Measurements from ENCODE around the gene FKBP1A.

FKBP1A gene

DNA sequence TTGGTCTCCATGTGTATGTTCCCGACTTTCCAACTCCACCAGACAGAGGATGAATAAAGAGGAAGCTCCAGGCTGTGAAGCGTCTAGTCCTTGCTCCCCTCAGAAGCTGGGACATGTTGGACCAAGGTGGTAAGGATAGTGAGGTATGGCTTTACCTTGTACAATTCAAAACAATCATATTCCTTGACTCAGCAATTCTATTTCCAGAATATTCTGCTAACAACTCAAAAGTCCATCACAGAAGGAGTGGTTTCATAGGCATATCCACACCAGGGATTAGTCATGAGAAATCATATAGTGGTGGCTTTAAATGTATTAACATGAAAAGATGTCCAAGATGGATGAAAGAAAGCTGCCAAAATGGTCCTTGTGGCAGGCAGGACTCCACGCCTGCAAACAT is 19.8 kb downstream of the FKBP1A start:
- TF ChIP-seq FOXM1 (IDR thresholded peaks at IDR 0.05; ENCODE audit: borderline replicate concordance, low read depth) (no peak), TCF12 (IDR thresholded peaks at IDR 0.05; ENCODE audit: low read depth) (no peak), EP300 (IDR thresholded peaks at IDR 0.05; ENCODE audit: borderline replicate concordance) (no peak), TEAD4 (IDR thresholded peaks at IDR 0.05) (no peak), NFIC (IDR thresholded peaks at IDR 0.05) (no peak), ZBTB7A (IDR thresholded peaks at IDR 0.05; ENCODE audit: low read depth) (no peak), TAF1 (IDR thresholded peaks at IDR 0.05; ENCODE audit: low read depth) (no peak), CEBPB (IDR thresholded peaks at IDR 0.05) (no peak), EGR1 (IDR thresholded peaks at IDR 0.05) (no peak)
- TF ChIP-seq, protein P1, sequence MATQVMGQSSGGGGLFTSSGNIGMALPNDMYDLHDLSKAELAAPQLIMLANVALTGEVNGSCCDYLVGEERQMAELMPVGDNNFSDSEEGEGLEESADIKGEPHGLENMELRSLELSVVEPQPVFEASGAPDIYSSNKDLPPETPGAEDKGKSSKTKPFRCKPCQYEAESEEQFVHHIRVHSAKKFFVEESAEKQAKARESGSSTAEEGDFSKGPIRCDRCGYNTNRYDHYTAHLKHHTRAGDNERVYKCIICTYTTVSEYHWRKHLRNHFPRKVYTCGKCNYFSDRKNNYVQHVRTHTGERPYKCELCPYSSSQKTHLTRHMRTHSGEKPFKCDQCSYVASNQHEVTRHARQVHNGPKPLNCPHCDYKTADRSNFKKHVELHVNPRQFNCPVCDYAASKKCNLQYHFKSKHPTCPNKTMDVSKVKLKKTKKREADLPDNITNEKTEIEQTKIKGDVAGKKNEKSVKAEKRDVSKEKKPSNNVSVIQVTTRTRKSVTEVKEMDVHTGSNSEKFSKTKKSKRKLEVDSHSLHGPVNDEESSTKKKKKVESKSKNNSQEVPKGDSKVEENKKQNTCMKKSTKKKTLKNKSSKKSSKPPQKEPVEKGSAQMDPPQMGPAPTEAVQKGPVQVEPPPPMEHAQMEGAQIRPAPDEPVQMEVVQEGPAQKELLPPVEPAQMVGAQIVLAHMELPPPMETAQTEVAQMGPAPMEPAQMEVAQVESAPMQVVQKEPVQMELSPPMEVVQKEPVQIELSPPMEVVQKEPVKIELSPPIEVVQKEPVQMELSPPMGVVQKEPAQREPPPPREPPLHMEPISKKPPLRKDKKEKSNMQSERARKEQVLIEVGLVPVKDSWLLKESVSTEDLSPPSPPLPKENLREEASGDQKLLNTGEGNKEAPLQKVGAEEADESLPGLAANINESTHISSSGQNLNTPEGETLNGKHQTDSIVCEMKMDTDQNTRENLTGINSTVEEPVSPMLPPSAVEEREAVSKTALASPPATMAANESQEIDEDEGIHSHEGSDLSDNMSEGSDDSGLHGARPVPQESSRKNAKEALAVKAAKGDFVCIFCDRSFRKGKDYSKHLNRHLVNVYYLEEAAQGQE (IDR thresholded peaks at IDR 0.05; ENCODE audit: low read depth): no peak
- TF ChIP-seq, protein P2, sequence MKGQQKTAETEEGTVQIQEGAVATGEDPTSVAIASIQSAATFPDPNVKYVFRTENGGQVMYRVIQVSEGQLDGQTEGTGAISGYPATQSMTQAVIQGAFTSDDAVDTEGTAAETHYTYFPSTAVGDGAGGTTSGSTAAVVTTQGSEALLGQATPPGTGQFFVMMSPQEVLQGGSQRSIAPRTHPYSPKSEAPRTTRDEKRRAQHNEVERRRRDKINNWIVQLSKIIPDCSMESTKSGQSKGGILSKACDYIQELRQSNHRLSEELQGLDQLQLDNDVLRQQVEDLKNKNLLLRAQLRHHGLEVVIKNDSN (IDR thresholded peaks at IDR 0.05): no peak
- TF ChIP-seq, protein P3, sequence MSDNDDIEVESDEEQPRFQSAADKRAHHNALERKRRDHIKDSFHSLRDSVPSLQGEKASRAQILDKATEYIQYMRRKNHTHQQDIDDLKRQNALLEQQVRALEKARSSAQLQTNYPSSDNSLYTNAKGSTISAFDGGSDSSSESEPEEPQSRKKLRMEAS (IDR thresholded peaks at IDR 0.05): no peak

DNA sequence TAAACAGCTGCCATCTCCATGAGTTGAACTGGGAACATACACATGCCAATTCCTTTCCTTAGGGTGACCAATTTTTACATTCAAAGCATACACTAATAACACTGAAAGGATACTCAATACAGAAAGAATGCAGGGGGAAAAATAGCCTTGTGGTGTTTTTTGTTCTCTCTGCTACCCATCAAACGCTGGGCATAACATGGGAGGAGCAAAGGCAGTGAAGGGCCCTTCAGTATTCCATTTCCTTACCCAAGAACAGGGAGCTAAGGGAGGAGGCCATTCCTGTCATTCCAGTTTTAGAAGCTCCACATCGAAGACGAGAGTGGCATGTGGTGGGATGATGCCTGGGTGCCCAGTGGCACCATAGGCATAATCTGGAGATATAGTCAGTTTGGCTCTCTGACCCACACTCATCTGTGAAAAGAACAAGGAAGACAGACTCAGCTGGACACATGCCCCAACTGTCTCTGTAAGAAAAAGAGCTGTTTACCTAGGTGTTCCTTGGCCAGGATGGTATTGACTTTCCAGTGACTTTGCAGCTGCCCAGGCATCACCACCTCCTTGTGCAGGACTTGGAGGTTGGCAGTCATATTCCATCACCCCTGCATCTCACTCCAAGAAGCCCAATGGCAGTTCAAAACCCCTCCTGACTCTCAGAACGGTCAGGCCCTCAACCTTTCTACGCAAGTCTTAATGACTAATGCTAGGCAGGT is 20.9 kb downstream of the FKBP1A start:
- TF ChIP-seq, protein P2 (IDR thresholded peaks at IDR 0.05): no peak
- TF ChIP-seq, protein P1 (IDR thresholded peaks at IDR 0.05; ENCODE audit: low read depth): no peak
- TF ChIP-seq CREB1 (IDR thresholded peaks at IDR 0.05; ENCODE audit: low read depth) (no peak), TAF1 (IDR thresholded peaks at IDR 0.05; ENCODE audit: low read depth) (no peak), TCF12 (IDR thresholded peaks at IDR 0.05; ENCODE audit: low read depth) (no peak), TEAD4 (IDR thresholded peaks at IDR 0.05) (no peak), EP300 (IDR thresholded peaks at IDR 0.05; ENCODE audit: borderline replicate concordance) (no peak), ZBTB7A (IDR thresholded peaks at IDR 0.05; ENCODE audit: low read depth) (no peak)
- TF ChIP-seq, protein P3 (IDR thresholded peaks at IDR 0.05): no peak

DNA sequence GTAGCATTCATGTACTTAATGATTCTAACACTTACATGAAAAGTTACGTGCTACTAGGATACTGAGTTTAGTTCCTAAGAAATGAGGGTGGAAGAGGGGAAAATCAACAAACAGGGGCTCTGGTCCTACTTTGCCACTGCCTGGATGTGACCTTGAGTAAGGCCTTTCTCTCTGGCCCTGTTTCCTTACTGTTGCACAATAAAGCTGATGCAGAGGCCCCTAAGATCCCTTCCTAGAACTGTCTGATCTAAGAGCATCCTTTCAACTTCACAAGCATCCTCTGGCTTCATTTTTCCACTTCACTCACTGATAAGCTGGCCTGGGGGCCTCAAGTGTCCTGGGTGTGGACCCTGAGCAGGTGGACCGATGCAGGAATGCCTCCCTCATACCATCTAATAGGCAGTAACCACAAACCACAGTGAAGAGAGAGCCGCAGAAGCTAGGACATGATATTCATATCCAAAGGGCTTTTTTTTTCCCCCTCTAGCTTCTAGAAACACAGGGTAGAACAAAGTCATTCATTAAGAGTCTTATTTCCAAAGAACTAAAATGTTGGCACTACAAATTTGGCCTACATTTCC is 21.6 kb downstream of the FKBP1A start:
- TF ChIP-seq FOXM1 (IDR thresholded peaks at IDR 0.05; ENCODE audit: borderline replicate concordance, low read depth) (no peak), YY1 (IDR thresholded peaks at IDR 0.05; ENCODE audit: low read depth) (no peak), TCF12 (IDR thresholded peaks at IDR 0.05; ENCODE audit: low read depth) (no peak), RAD21 (IDR thresholded peaks at IDR 0.05; ENCODE audit: low read depth) (no peak), CREB1 (IDR thresholded peaks at IDR 0.05; ENCODE audit: low read depth) (no peak), TEAD4 (IDR thresholded peaks at IDR 0.05) (no peak)
- TF ChIP-seq, protein P1 (IDR thresholded peaks at IDR 0.05; ENCODE audit: low read depth): no peak
- TF ChIP-seq, protein P3 (IDR thresholded peaks at IDR 0.05): no peak

DNA sequence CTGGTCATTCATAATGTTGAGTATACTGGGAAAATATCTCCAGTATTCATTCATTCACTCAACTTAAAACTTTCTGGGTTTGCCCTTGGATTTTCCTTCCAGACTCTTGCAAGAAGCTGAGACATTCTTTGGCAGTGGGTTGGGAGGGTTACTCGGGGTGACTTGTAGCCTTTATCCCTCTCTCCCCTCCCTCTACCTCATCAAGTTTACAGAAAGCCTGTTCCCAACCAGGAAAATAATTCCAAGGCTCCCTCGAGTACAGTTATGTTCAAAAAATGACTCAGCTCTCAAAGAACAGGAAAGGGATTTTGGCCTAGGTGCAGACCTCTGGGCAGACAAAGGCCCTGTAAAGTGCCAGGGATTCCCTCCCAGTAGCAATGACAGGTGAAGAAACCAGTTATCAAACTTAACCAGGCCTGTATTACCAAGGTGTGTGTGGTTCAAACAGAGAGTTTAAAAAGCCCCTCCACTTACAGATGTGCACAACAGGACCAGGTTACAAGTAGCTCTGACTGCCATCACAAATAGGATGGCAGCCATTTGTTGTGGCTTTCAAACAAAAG is 22.2 kb downstream of the FKBP1A start:
- no peak for TF ChIP-seq TAF1 (IDR thresholded peaks at IDR 0.05; ENCODE audit: low read depth)
- TF ChIP-seq, protein P3 (IDR thresholded peaks at IDR 0.05): no peak
- TF ChIP-seq CEBPB (IDR thresholded peaks at IDR 0.05): no peak
- TF ChIP-seq TEAD4 (IDR thresholded peaks at IDR 0.05): no peak
- TF ChIP-seq, protein P1 (IDR thresholded peaks at IDR 0.05; ENCODE audit: low read depth): no peak
- no peak for TF ChIP-seq YY1 (IDR thresholded peaks at IDR 0.05; ENCODE audit: low read depth)
- TF ChIP-seq NFIC (IDR thresholded peaks at IDR 0.05): no peak
- TF ChIP-seq CREB1 (IDR thresholded peaks at IDR 0.05; ENCODE audit: low read depth): no peak
- no peak for TF ChIP-seq EGR1 (IDR thresholded peaks at IDR 0.05)
- TF ChIP-seq TCF12 (IDR thresholded peaks at IDR 0.05; ENCODE audit: low read depth): no peak
- TF ChIP-seq ZBTB7A (IDR thresholded peaks at IDR 0.05; ENCODE audit: low read depth): no peak
- TF ChIP-seq FOXM1 (IDR thresholded peaks at IDR 0.05; ENCODE audit: borderline replicate concordance, low read depth): no peak
- no peak for TF ChIP-seq RAD21 (IDR thresholded peaks at IDR 0.05; ENCODE audit: low read depth)
- TF ChIP-seq, protein P2 (IDR thresholded peaks at IDR 0.05): no peak
- TF ChIP-seq EP300 (IDR thresholded peaks at IDR 0.05; ENCODE audit: borderline replicate concordance): no peak

Measured in Ishikawa (cell line).